Spleen (tissue), 7 donors: ENCODE results near the gene UNC79.

ENCODE experiments used
- CTCF ChIP-seq, 11 experiments: fragments of 200-600 bp in 7 of 11; fragments of 450-650 bp in 4 of 11; sonication (generic) in 4 of 11; IDR thresholded peaks in 8 of 11; conservative IDR thresholded peaks in 3 of 11; 1 replicate in 7 of 11; 2 replicates in 4 of 11; pipeline versions ENCODE4 v1.4.0 to v1.8.0; 2016 to 2021; ENCODE audit warnings: antibody characterized with exemption in 11 of 11, inconsistent platforms in 4 of 11, mild to moderate bottlenecking in 1 of 11
- POLR2A ChIP-seq, 3 donors: fragments of 450-650 bp; IDR thresholded peaks; one replicate each; pipeline ENCODE4 v1.5.1; 2017; ENCODE audit warnings: antibody characterized with exemption in 3 of 3, mild to moderate bottlenecking in 1 of 3
- POLR2AphosphoS5 ChIP-seq, 3 donors: sonication (generic); formaldehyde crosslinking; IDR thresholded peaks; one replicate each; pipeline ENCODE4 v1.5.1; 2017; ENCODE audit warnings: antibody characterized with exemption in 3 of 3
- donor health status: DM: no; HTN: no; CAD: no; lungs with moderate emphysema.
- donor health status: DM: no; HTN: no; CAD: no.
- donor health status: DM: no; HTN: no; CAD: no.

DNA sequence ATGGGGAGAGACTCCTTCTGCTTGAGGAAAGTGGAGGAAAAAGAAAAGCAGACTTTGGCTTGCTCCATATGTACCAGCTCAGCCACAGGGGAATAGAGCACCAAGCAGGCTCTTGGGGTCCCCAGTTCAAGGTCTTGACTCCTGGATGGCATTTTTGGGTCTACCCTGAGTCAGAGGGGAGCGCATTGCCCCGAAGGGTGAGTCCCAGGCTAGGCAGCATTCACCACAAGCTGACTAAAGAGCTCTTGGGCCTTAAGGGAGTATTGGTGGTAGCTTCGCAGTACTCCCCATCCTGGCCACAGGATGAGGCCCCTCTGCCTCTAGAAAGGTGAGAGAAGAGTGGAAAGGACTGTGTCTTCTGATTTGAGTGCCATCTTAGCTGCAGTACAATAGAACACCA is 19.8 kb upstream of the UNC79 start:
- no peak for TF ChIP-seq CTCF (IDR thresholded peaks at IDR 0.05 in 8 of 11, conservative IDR thresholded peaks at IDR 0.05 in 3 of 11)
- TF ChIP-seq POLR2A (IDR thresholded peaks at IDR 0.05), result no peak
- TF ChIP-seq POLR2AphosphoS5 (IDR thresholded peaks at IDR 0.05), result no peak
